ENCODE measurements around the gene PTX4. TPM values are rescaled to one million over a fixed set of nuclear protein-coding genes. Genes with fewer than 3 reads are reported as not detected.
A peak's percentile ranks its signal among the peaks of the same experiment; 100 is the strongest.

Gene PTX4
- polyA plus RNA-seq, 1 of the 3 experiments (the other 2 are of a cell fraction): not detected

DNA sequence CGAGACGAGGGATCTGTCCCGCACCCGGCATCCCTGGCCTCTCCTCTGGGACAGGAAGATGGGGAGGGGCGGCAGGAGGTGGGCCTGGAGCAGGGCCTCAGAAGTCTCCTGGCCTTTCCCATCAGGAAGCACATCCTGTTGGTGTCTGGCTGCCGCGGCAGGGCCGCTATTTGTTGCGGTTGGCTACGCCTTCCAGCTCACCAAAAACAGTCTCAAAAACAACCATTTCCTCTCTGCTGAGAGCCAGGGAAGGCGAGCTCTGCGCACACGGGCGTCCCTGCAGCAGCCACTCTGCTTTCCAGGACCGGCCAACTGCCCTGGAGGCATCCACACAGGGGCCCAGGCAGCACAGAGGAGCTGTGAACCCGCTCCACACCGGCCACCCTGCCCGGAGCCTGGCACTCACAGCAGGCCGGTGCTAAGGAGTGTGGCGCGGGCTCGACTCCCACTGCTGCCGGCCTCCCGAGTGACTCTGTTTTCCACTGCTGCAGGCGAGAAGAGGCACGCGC, 44.8 kb upstream of the PTX4 start, which contains the start of gene TMEM204:
TSS of gene TMEM204 (plus strand) at position 224 of the 509 bp plus-strand sequence. CDS start 610 bp downstream, outside the sequence.
- peak; percentile 72 for DNase-seq
- Histone ChIP-seq H3K4me3 (ENCODE audit: low read depth in 2 of 2, low read length in 1 of 2) (peak within 1 kb of the TSS in 1 of 2 experiments; percentile 32; a peak in 2 of 4 replicates), H3K9ac (peak within 1 kb of the TSS; percentile 41; the same call in 1 of the 2 replicates), H3K4me1 (ENCODE audit: control insufficient read depth in 1 of 2, insufficient read depth in 2 of 2, low read depth in 1 of 2, low read length in 1 of 2) (peaks cover 5 to 48% of the 10 kb centered on the region in 2 experiments; a peak in 2 of 4 replicates), H3K79me2 (ENCODE audit: insufficient read depth) (no peaks in the 10 kb centered on the region), H4K20me1 (ENCODE audit: insufficient read depth) (no peaks in the 10 kb centered on the region), H3K4me2 (peak within 1 kb of the TSS; percentile 69; the same call in 1 of the 2 replicates), H3K27ac (ENCODE audit: low read depth in 2 of 2, low read length in 1 of 2) (peak within 1 kb of the TSS; percentile 50 to 95), H3K36me3 (replicated peaks in 1 of 2; ENCODE audit: control insufficient read depth in 1 of 2, insufficient read depth in 2 of 2, low read length in 1 of 2) (peaks cover 0 to 14% of the 10 kb centered on the region in 2 experiments), H3K27me3 (ENCODE audit: insufficient read depth) (no peaks in the 10 kb centered on the region), H2AFZ (ENCODE audit: low read depth) (no peak within 1 kb of the TSS), H3F3A (replicated peaks; ENCODE audit: insufficient read depth) (no peaks in the 10 kb centered on the region), H3K9me3 (no peaks in the 10 kb centered on the region), H3K9me2 (no peaks in the 10 kb centered on the region)
- ChIA-PET CTCF (no interaction called here), POLR2A (no interaction called here)
- TF ChIP-seq POLR2AphosphoS5 (IDR thresholded peaks at IDR 0.05; ENCODE audit: low read depth, low read length) (no peak), TEAD4 (IDR thresholded peaks at IDR 0.05; ENCODE audit: borderline replicate concordance, insufficient read depth) (no peak), RCOR1 (IDR thresholded peaks at IDR 0.05; ENCODE audit: low read length) (no peak), EP300 (IDR thresholded peaks at IDR 0.05; ENCODE audit: borderline replicate concordance in 1 of 2, low read depth in 1 of 2, low read length in 1 of 2) (no peak)
- TF ChIP-seq, protein P1, sequence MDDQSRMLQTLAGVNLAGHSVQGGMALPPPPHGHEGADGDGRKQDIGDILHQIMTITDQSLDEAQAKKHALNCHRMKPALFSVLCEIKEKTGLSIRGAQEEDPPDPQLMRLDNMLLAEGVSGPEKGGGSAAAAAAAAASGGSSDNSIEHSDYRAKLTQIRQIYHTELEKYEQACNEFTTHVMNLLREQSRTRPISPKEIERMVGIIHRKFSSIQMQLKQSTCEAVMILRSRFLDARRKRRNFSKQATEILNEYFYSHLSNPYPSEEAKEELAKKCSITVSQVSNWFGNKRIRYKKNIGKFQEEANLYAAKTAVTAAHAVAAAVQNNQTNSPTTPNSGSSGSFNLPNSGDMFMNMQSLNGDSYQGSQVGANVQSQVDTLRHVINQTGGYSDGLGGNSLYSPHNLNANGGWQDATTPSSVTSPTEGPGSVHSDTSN (IDR thresholded peaks at IDR 0.05): no peak
- WGBS (ENCODE audit: low lambda C conversion rate): 80% methylated on average over 9 of the region's 27 CpGs

GRCh38 chr16:1532771-1533170, 44.0 kb upstream of the PTX4 start:
- 91% methylated on average over 7 of the region's 10 CpGs for WGBS (ENCODE audit: low lambda C conversion rate)
- peaks cover 5 to 53% of the 10 kb centered on the region in 2 experiments; a peak in 2 of 4 replicates for H3K4me1 ChIP-seq (ENCODE audit: control insufficient read depth in 1 of 2, insufficient read depth in 2 of 2, low read depth in 1 of 2, low read length in 1 of 2)
- H3K9me2 ChIP-seq: no peaks in the 10 kb centered on the region
- H3K27me3 ChIP-seq (ENCODE audit: insufficient read depth): no peaks in the 10 kb centered on the region
- no peak overlapping the region for H3K9ac ChIP-seq
- H3K4me3 ChIP-seq (ENCODE audit: low read depth in 2 of 2, low read length in 1 of 2): no peak overlapping the region
- H4K20me1 ChIP-seq (ENCODE audit: insufficient read depth): no peaks in the 10 kb centered on the region
- peaks cover 0 to 8% of the 10 kb centered on the region in 2 experiments for H3K36me3 ChIP-seq (replicated peaks in 1 of 2; ENCODE audit: control insufficient read depth in 1 of 2, insufficient read depth in 2 of 2, low read length in 1 of 2)
- H3K9me3 ChIP-seq: no peaks in the 10 kb centered on the region
- H3K4me2 ChIP-seq: no peak overlapping the region
- ChIA-PET CTCF (no interaction called here), POLR2A (interaction anchor here (1.3 kb wide), 1 partner anchor 145 kb away, joined by 3 read pairs; the partner anchor contains the start of gene JPT2)
- H3K79me2 ChIP-seq (ENCODE audit: insufficient read depth): no peaks in the 10 kb centered on the region
- no peak for DNase-seq
- H3K27ac ChIP-seq (ENCODE audit: low read depth in 2 of 2, low read length in 1 of 2): peak overlapping the region; percentile 50 to 95; a peak in 3 of 4 replicates
- H3F3A ChIP-seq (replicated peaks; ENCODE audit: insufficient read depth): no peaks in the 10 kb centered on the region
- H2AFZ ChIP-seq (ENCODE audit: low read depth): no peak overlapping the region
- no peak for TF ChIP-seq POLR2AphosphoS5 (IDR thresholded peaks at IDR 0.05; ENCODE audit: low read depth, low read length)
- TF ChIP-seq GABPA (IDR thresholded peaks at IDR 0.05; ENCODE audit: low read depth): no peak
- TF ChIP-seq GATA2 (CRISPR knock-in tag; IDR thresholded peaks at IDR 0.05): no peak
- TF ChIP-seq RAD21 (IDR thresholded peaks at IDR 0.05; ENCODE audit: low read length): no peak
- no peak for TF ChIP-seq TCF12 (IDR thresholded peaks at IDR 0.05)
- TF ChIP-seq EP300 (IDR thresholded peaks at IDR 0.05; ENCODE audit: borderline replicate concordance in 1 of 2, low read depth in 1 of 2, low read length in 1 of 2): no peak
- TF ChIP-seq, protein P2, sequence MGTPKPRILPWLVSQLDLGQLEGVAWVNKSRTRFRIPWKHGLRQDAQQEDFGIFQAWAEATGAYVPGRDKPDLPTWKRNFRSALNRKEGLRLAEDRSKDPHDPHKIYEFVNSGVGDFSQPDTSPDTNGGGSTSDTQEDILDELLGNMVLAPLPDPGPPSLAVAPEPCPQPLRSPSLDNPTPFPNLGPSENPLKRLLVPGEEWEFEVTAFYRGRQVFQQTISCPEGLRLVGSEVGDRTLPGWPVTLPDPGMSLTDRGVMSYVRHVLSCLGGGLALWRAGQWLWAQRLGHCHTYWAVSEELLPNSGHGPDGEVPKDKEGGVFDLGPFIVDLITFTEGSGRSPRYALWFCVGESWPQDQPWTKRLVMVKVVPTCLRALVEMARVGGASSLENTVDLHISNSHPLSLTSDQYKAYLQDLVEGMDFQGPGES (IDR thresholded peaks at IDR 0.05; ENCODE audit: low read depth, low read length): no peak
- TF ChIP-seq CHD2 (IDR thresholded peaks at IDR 0.05; ENCODE audit: low read length, partially characterized antibody): no peak
- TF ChIP-seq, protein P3, sequence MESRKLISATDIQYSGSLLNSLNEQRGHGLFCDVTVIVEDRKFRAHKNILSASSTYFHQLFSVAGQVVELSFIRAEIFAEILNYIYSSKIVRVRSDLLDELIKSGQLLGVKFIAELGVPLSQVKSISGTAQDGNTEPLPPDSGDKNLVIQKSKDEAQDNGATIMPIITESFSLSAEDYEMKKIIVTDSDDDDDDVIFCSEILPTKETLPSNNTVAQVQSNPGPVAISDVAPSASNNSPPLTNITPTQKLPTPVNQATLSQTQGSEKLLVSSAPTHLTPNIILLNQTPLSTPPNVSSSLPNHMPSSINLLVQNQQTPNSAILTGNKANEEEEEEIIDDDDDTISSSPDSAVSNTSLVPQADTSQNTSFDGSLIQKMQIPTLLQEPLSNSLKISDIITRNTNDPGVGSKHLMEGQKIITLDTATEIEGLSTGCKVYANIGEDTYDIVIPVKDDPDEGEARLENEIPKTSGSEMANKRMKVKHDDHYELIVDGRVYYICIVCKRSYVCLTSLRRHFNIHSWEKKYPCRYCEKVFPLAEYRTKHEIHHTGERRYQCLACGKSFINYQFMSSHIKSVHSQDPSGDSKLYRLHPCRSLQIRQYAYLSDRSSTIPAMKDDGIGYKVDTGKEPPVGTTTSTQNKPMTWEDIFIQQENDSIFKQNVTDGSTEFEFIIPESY (IDR thresholded peaks at IDR 0.05; ENCODE audit: borderline replicate concordance, low read depth): no peak
- TF ChIP-seq MEF2A (IDR thresholded peaks at IDR 0.05; ENCODE audit: borderline replicate concordance, low read depth): no peak
- TF ChIP-seq FOXM1 (IDR thresholded peaks at IDR 0.05; ENCODE audit: low read depth): no peak
